ENCODE measurements around the gene COPE.

Gene COPE

GRCh38 chr19:18915639-18916038 lies 3.5 kb downstream of the COPE start:
- peaks cover 14% of the 10 kb centered on the region for H3K36me3 ChIP-seq (ENCODE audit: control insufficient read depth, insufficient read depth, low read length)
- H3K9ac ChIP-seq (ENCODE audit: low read depth, low read length) = no peak overlapping the region

GRCh38 chr19:18913466-18913865 lies 5.7 kb downstream of the COPE start:
- H3K9me3 ChIP-seq (ENCODE audit: control insufficient read depth, insufficient read depth, low read length) = no peaks in the 10 kb centered on the region
- no peak overlapping the region for H3K4me3 ChIP-seq (ENCODE audit: low read depth, low read length)
- H3K27me3 ChIP-seq (ENCODE audit: control insufficient read depth, insufficient read depth, low read length) = no peaks in the 10 kb centered on the region
- peaks cover 24% of the 10 kb centered on the region for H3K36me3 ChIP-seq (ENCODE audit: control insufficient read depth, insufficient read depth, low read length)
- H3K9ac ChIP-seq (ENCODE audit: low read depth, low read length) = no peak overlapping the region
- H3K4me1 ChIP-seq (ENCODE audit: control insufficient read depth, insufficient read depth, low read length) = no peaks in the 10 kb centered on the region

More at GRCh38 chr19:18915639-18916038, 3.5 kb downstream of the COPE start:
- peaks cover 3% of the 10 kb centered on the region for H3K4me1 ChIP-seq (ENCODE audit: control insufficient read depth, insufficient read depth, low read length)
- no peak overlapping the region for H3K4me3 ChIP-seq (ENCODE audit: low read depth, low read length)
- no peaks in the 10 kb centered on the region for H3K27me3 ChIP-seq (ENCODE audit: control insufficient read depth, insufficient read depth, low read length)
- H3K9me3 ChIP-seq (ENCODE audit: control insufficient read depth, insufficient read depth, low read length) = no peaks in the 10 kb centered on the region

GRCh38 chr19:18912933-18913332 lies 6.3 kb downstream of the COPE start:
- Histone ChIP-seq H3K9ac (ENCODE audit: low read depth, low read length) (no peak overlapping the region), H3K27me3 (ENCODE audit: control insufficient read depth, insufficient read depth, low read length) (no peaks in the 10 kb centered on the region), H3K9me3 (ENCODE audit: control insufficient read depth, insufficient read depth, low read length) (no peaks in the 10 kb centered on the region), H3K36me3 (ENCODE audit: control insufficient read depth, insufficient read depth, low read length) (peaks cover 24% of the 10 kb centered on the region), H3K4me1 (ENCODE audit: control insufficient read depth, insufficient read depth, low read length) (no peaks in the 10 kb centered on the region), H3K4me3 (ENCODE audit: low read depth, low read length) (no peak overlapping the region)

- H3K36me3 ChIP-seq (ENCODE audit: control insufficient read depth, insufficient read depth, low read length) = peaks cover 41% of the 10 kb centered on the region
- no peaks in the 10 kb centered on the region for H3K4me1 ChIP-seq (ENCODE audit: control insufficient read depth, insufficient read depth, low read length)
- H3K9me3 ChIP-seq (ENCODE audit: control insufficient read depth, insufficient read depth, low read length) = no peaks in the 10 kb centered on the region
- H3K27me3 ChIP-seq (ENCODE audit: control insufficient read depth, insufficient read depth, low read length) = no peaks in the 10 kb centered on the region
- no peak overlapping the region for H3K4me3 ChIP-seq (ENCODE audit: low read depth, low read length)
- H3K9ac ChIP-seq (ENCODE audit: low read depth, low read length) = no peak overlapping the region
Measured at GRCh38 chr19:18910801-18911436, 8.3 kb downstream of the COPE start.

- Histone ChIP-seq H3K27me3 (ENCODE audit: control insufficient read depth, insufficient read depth, low read length) (no peaks in the 10 kb centered on the region), H3K4me1 (ENCODE audit: control insufficient read depth, insufficient read depth, low read length) (no peaks in the 10 kb centered on the region), H3K36me3 (ENCODE audit: control insufficient read depth, insufficient read depth, low read length) (peaks cover 37% of the 10 kb centered on the region), H3K9me3 (ENCODE audit: control insufficient read depth, insufficient read depth, low read length) (no peaks in the 10 kb centered on the region), H3K9ac (ENCODE audit: low read depth, low read length) (no peak overlapping the region), H3K4me3 (ENCODE audit: low read depth, low read length) (no peak overlapping the region)
Measured at GRCh38 chr19:18910010-18910409, 9.2 kb downstream of the COPE start.

GRCh38 chr19:18908917-18909619 lies 10.1 kb downstream of the COPE start:
- no peak overlapping the region for H3K4me3 ChIP-seq (ENCODE audit: low read depth, low read length)
- no peaks in the 10 kb centered on the region for H3K9me3 ChIP-seq (ENCODE audit: control insufficient read depth, insufficient read depth, low read length)
- H3K4me1 ChIP-seq (ENCODE audit: control insufficient read depth, insufficient read depth, low read length) = no peaks in the 10 kb centered on the region
- H3K9ac ChIP-seq (ENCODE audit: low read depth, low read length) = no peak overlapping the region
- H3K36me3 ChIP-seq (ENCODE audit: control insufficient read depth, insufficient read depth, low read length) = peaks cover 40% of the 10 kb centered on the region
- no peaks in the 10 kb centered on the region for H3K27me3 ChIP-seq (ENCODE audit: control insufficient read depth, insufficient read depth, low read length)

GRCh38 chr19:18906605-18907519 lies 12.3 kb downstream of the COPE start:
- Histone ChIP-seq H3K4me1 (ENCODE audit: control insufficient read depth, insufficient read depth, low read length) (no peaks in the 10 kb centered on the region), H3K36me3 (ENCODE audit: control insufficient read depth, insufficient read depth, low read length) (peaks cover 41% of the 10 kb centered on the region), H3K4me3 (ENCODE audit: low read depth, low read length) (no peak overlapping the region), H3K27me3 (ENCODE audit: control insufficient read depth, insufficient read depth, low read length) (no peaks in the 10 kb centered on the region), H3K9me3 (ENCODE audit: control insufficient read depth, insufficient read depth, low read length) (no peaks in the 10 kb centered on the region), H3K9ac (ENCODE audit: low read depth, low read length) (no peak overlapping the region)

GRCh38 chr19:18905513-18906236 lies 13.5 kb downstream of the COPE start:
- peaks cover 42% of the 10 kb centered on the region for H3K36me3 ChIP-seq (ENCODE audit: control insufficient read depth, insufficient read depth, low read length)
- no peak overlapping the region for H3K4me3 ChIP-seq (ENCODE audit: low read depth, low read length)
- no peaks in the 10 kb centered on the region for H3K27me3 ChIP-seq (ENCODE audit: control insufficient read depth, insufficient read depth, low read length)
- no peaks in the 10 kb centered on the region for H3K9me3 ChIP-seq (ENCODE audit: control insufficient read depth, insufficient read depth, low read length)
- H3K4me1 ChIP-seq (ENCODE audit: control insufficient read depth, insufficient read depth, low read length) = no peaks in the 10 kb centered on the region
- H3K9ac ChIP-seq (ENCODE audit: low read depth, low read length) = no peak overlapping the region

- Histone ChIP-seq H3K36me3 (ENCODE audit: control insufficient read depth, insufficient read depth, low read length) (peaks cover 43% of the 10 kb centered on the region), H3K4me3 (ENCODE audit: low read depth, low read length) (no peak overlapping the region), H3K4me1 (ENCODE audit: control insufficient read depth, insufficient read depth, low read length) (no peaks in the 10 kb centered on the region), H3K9me3 (ENCODE audit: control insufficient read depth, insufficient read depth, low read length) (no peaks in the 10 kb centered on the region), H3K27me3 (ENCODE audit: control insufficient read depth, insufficient read depth, low read length) (no peaks in the 10 kb centered on the region), H3K9ac (ENCODE audit: low read depth, low read length) (no peak overlapping the region)
Measured at GRCh38 chr19:18905058-18905456, 14.1 kb downstream of the COPE start.

GRCh38 chr19:18904334-18905057 lies 14.7 kb downstream of the COPE start:
- Histone ChIP-seq H3K4me3 (ENCODE audit: low read depth, low read length) (no peak overlapping the region), H3K9me3 (ENCODE audit: control insufficient read depth, insufficient read depth, low read length) (no peaks in the 10 kb centered on the region), H3K27me3 (ENCODE audit: control insufficient read depth, insufficient read depth, low read length) (no peaks in the 10 kb centered on the region), H3K9ac (ENCODE audit: low read depth, low read length) (no peak overlapping the region), H3K36me3 (ENCODE audit: control insufficient read depth, insufficient read depth, low read length) (peaks cover 41% of the 10 kb centered on the region), H3K4me1 (ENCODE audit: control insufficient read depth, insufficient read depth, low read length) (no peaks in the 10 kb centered on the region)
